A549 (cell line): Measurements from ENCODE around the gene ZNF680. TPM values are rescaled to one million over a fixed set of nuclear protein-coding genes. Genes with fewer than 3 reads are reported as not detected.
"Not testable (repeated sequence)": the region's sequence is repeated elsewhere in the genome, so short reads cannot be mapped to it uniquely, and the experiment has no call there.

Source experiments
- ATAC-seq, 2 experiments: fragments of 200-7000 bp in 1 of 2; fragments of >200 bp in 1 of 2; cut with Nextera tagmentation in 1 of 2; cut with Tn5 transposase in 1 of 2; 3 replicates each; pipeline versions ENCODE4 v1.8.0 to v1.9.1; 2018 to 2020; ENCODE audit warnings: mild to moderate bottlenecking in 1 of 2, moderate library complexity in 1 of 2
- CTCF ChIA-PET: fragments of 300-600 bp; sonication (Branson Sonifier 250); formaldehyde crosslinking; extraction: SDS; loops from one replicate; lab custom pipeline; 2021; ENCODE audit warnings: antibody characterized with exemption, inconsistent platforms; lab: Yijun Ruan, JAX
- POLR2A ChIA-PET: fragments of 350-600 bp; formaldehyde crosslinking; extraction: SDS; loops from one replicate; lab custom pipeline; 2021; ENCODE audit warnings: antibody characterized with exemption, inconsistent platforms; lab: Yijun Ruan, JAX
- DNase-seq, 2 experiments: peaks; one replicate each; pipeline versions ENCODE4 v3.0.0 to v3.0.0-alpha.2; 2011 to 2016; ENCODE audit warnings: low read depth in 1 of 2, low spot score in 1 of 2
- FAIRE-seq: peaks from 2 replicates; lab custom pipeline; 2011; peaks lifted over from hg19 to GRCh38; lab: Jason Lieb, UNC
- H3K27ac ChIP-seq, 2 experiments: fragments of >200 bp; sonication (Bioruptor Twin); formaldehyde crosslinking; 3 replicates each; pipeline ENCODE4 v1.5.1; 2016 to 2017
- H3K4me1 ChIP-seq: fragments of >200 bp; sonication (Bioruptor Twin); formaldehyde crosslinking; 3 replicates; pipeline ENCODE4 v1.6.1; 2016
- H3K4me2 ChIP-seq: fragments of >200 bp; sonication (Bioruptor Twin); formaldehyde crosslinking; 3 replicates; pipeline ENCODE4 v1.6.1; 2016
- H3K4me3 ChIP-seq: fragments of >200 bp; sonication (Bioruptor Twin); formaldehyde crosslinking; 3 replicates; pipeline ENCODE4 v1.5.1; 2016
- H3K9me3 ChIP-seq: fragments of >200 bp; sonication (Bioruptor Twin); formaldehyde crosslinking; 3 replicates; pipeline ENCODE4 v1.6.1; 2016
- ATOH8 ChIP-seq: fragments of 250-450 bp; sonication (Bioruptor Pico); IDR thresholded peaks from 2 replicates; pipeline ENCODE4 v1.5.0; 2020; ENCODE audit warnings: low read depth, mild to moderate bottlenecking, moderate library complexity
- BCL3 ChIP-seq: fragments of >200 bp; sonication (Bioruptor Twin); formaldehyde crosslinking; IDR thresholded peaks from 3 replicates; pipeline ENCODE4 v1.6.1; 2016
- CBX2 ChIP-seq: fragments of 200-600 bp; sonication (generic); IDR thresholded peaks from 2 replicates; pipeline ENCODE4 v1.6.1; 2016; ENCODE audit warnings: low read depth, mild to moderate bottlenecking, borderline replicate concordance
- CBX8 ChIP-seq: fragments of 200-600 bp; sonication (generic); IDR thresholded peaks from 2 replicates; pipeline ENCODE4 v1.6.1; 2016
- CEBPB ChIP-seq, 2 experiments: fragments of >200 bp in 1 of 2; sonication (Bioruptor Twin) in 1 of 2; formaldehyde crosslinking in 1 of 2; IDR thresholded peaks; 2 replicates each; pipeline ENCODE4 v1.6.1; 2012 to 2016
- CTCF ChIP-seq: fragments of >200 bp; sonication (Bioruptor Twin); formaldehyde crosslinking; IDR thresholded peaks from 3 replicates; pipeline ENCODE4 v1.5.1; 2016
- EHMT2 ChIP-seq: fragments of 200-600 bp; sonication (generic); IDR thresholded peaks from 2 replicates; pipeline ENCODE4 v1.6.1; 2016; ENCODE audit warnings: antibody characterized with exemption, low read depth, mild to moderate bottlenecking, moderate library complexity
- EP300 ChIP-seq, 2 experiments: fragments of >200 bp; sonication (Bioruptor Twin); formaldehyde crosslinking; IDR thresholded peaks; 2 replicates in 1 of 2; 3 replicates in 1 of 2; pipeline ENCODE4 v1.6.1; 2016 to 2017
- FOXS1 ChIP-seq: fragments of 250-450 bp; sonication (Bioruptor Pico); IDR thresholded peaks from 2 replicates; pipeline ENCODE4 v1.5.0; 2020; ENCODE audit warnings: mild to moderate bottlenecking, moderate library complexity
- GATA3 ChIP-seq: IDR thresholded peaks from 2 replicates; pipeline ENCODE4 v1.6.1; 2012; ENCODE audit warnings: borderline replicate concordance
- HDAC2 ChIP-seq: fragments of 200-600 bp; sonication (generic); IDR thresholded peaks from 2 replicates; pipeline ENCODE4 v1.6.1; 2016
- HES2 ChIP-seq: fragments of >200 bp; sonication (Bioruptor Twin); formaldehyde crosslinking; IDR thresholded peaks from 2 replicates; pipeline ENCODE4 v1.6.1; 2016
- HMGXB4 ChIP-seq: fragments of 250-450 bp; sonication (Bioruptor Pico); IDR thresholded peaks from 2 replicates; pipeline ENCODE4 v1.5.0; 2021; ENCODE audit warnings: mild to moderate bottlenecking, moderate library complexity, borderline replicate concordance
- HOXA7 ChIP-seq: fragments of 250-450 bp; sonication (Bioruptor Pico); IDR thresholded peaks from 2 replicates; pipeline ENCODE4 v1.5.0; 2020; ENCODE audit warnings: mild to moderate bottlenecking, moderate library complexity
- HOXB5 ChIP-seq: fragments of 250-450 bp; sonication (Bioruptor Pico); IDR thresholded peaks from 2 replicates; pipeline ENCODE4 v1.5.0; 2020; ENCODE audit warnings: mild to moderate bottlenecking, moderate library complexity
- JUN ChIP-seq, 2 experiments: fragments of >200 bp; sonication (Bioruptor Twin); formaldehyde crosslinking; IDR thresholded peaks; 2 replicates in 1 of 2; 3 replicates in 1 of 2; pipeline ENCODE4 v1.6.1; 2016 to 2017
- KDM5A ChIP-seq: fragments of 200-600 bp; sonication (generic); IDR thresholded peaks from 2 replicates; pipeline ENCODE4 v1.6.1; 2016; ENCODE audit warnings: antibody characterized with exemption, mild to moderate bottlenecking
- MYC ChIP-seq: IDR thresholded peaks from 2 replicates; pipeline ENCODE4 v1.6.1; 2012; ENCODE audit warnings: mild to moderate bottlenecking, inconsistent platforms, low read length, improper control_type of control experiment, borderline replicate concordance
- RFX5 ChIP-seq: fragments of 450-650 bp; IDR thresholded peaks from 2 replicates; pipeline ENCODE4 v1.7.1; 2014; ENCODE audit warnings: antibody characterized with exemption, mild to moderate bottlenecking, moderate library complexity
- SREBF2 ChIP-seq: fragments of 450-650 bp; IDR thresholded peaks from 2 replicates; pipeline ENCODE4 v1.6.1; 2014; ENCODE audit warnings: mild to moderate bottlenecking, moderate library complexity
- USF2 ChIP-seq: fragments of 450-650 bp; IDR thresholded peaks from 2 replicates; pipeline ENCODE4 v1.6.1; 2014; ENCODE audit warnings: antibody characterized with exemption
- ZSCAN20 ChIP-seq: fragments of 250-450 bp; sonication (Bioruptor Pico); IDR thresholded peaks from 2 replicates; pipeline ENCODE4 v1.8.0; 2022; ENCODE audit warnings: mild to moderate bottlenecking, moderate library complexity
- WGBS: methylation state at CpG from one replicate; pipeline ENCODE4 v1.1.6; 2017; ENCODE audit errors: missing lambda C conversion rate; 5-methylcytosine and 5-hydroxymethylcytosine counted together
- polyA plus RNA-seq, 4 experiments: library from polyadenylated mRNA; depleted of rRNA in 3 of 4; stranded (reverse); fragments of >200 nt; fragmentation: RNase III in 1 of 4; extraction: RNeasy Plus Mini Kit Qiagen cat#74134 plus additional on column Dnase treatment in 1 of 4; gene quantifications; 2 replicates in 3 of 4; 3 replicates in 1 of 4; pipeline ENCODE4 v1.2.3, GENCODE V29; 2011 to 2017

ZNF680 gene
- polyA plus RNA-seq, 2 of the 4 experiments (the other 2 are of a cell fraction): 4.6 to 6.6 TPM

GRCh38 chr7:64581926-64582894, 19.3 kb upstream of the ZNF680 start (continued):
- no peak for TF ChIP-seq ZSCAN20 (CRISPR knock-in tag)
- TF ChIP-seq RFX5: no peak

- no peak for ATAC-seq
- H3K4me1 ChIP-seq: no peaks in the 10 kb centered on the region
- ChIA-PET POLR2A (no interaction called here), CTCF (no interaction called here)
- H3K27ac ChIP-seq: no peak overlapping the region
- H3K4me2 ChIP-seq: no peak overlapping the region
- TF ChIP-seq HDAC2 (no peak), HMGXB4 (CRISPR knock-in tag) (no peak), SREBF2 (no peak), HOXA7 (CRISPR knock-in tag) (no peak), CTCF (no peak), HOXB5 (CRISPR knock-in tag) (no peak), JUN (IDR thresholded peaks at IDR 0.05) (no peak), CBX8 (no peak), KDM5A (no peak), ATOH8 (CRISPR knock-in tag) (no peak), RFX5 (no peak), MYC (no peak), EHMT2 (no peak)
- no peak overlapping the region for H3K4me3 ChIP-seq
- H3K9me3 ChIP-seq: peaks cover 4% of the 10 kb centered on the region; the same call in 2 of the 3 replicates
- DNase-seq: no peak
- WGBS: 8% methylated on average over 2 of the region's 2 CpGs
- no peak for FAIRE-seq
Observed at GRCh38 chr7:64581391-64581790, 18.5 kb upstream of the ZNF680 start.

- TF ChIP-seq RFX5 (no peak), GATA3 (no peak), USF2 (no peak), BCL3 (no peak), HDAC2 (no peak), CBX2 (no peak), EP300 (IDR thresholded peaks at IDR 0.05) (no peak), CEBPB (IDR thresholded peaks at IDR 0.05) (no peak), HES2 (no peak), FOXS1 (CRISPR knock-in tag) (no peak), JUN (IDR thresholded peaks at IDR 0.05) (no peak)
- Histone ChIP-seq H3K4me3 (no peak overlapping the region), H3K4me2 (no peak overlapping the region), H3K27ac (no peak overlapping the region), H3K4me1 (no peaks in the 10 kb centered on the region), H3K9me3 (peaks cover 4% of the 10 kb centered on the region; the same call in 2 of the 3 replicates)
- 55% methylated on average over 20 of the region's 20 CpGs for WGBS
- ATAC-seq: no peak
- FAIRE-seq: no peak
- ChIA-PET POLR2A (no interaction called here), CTCF (no interaction called here)
- DNase-seq: no peak
Observed at GRCh38 chr7:64574540-64575099, 11.7 kb upstream of the ZNF680 start.

- FAIRE-seq, H3K27ac ChIP-seq, ATAC-seq, DNase-seq, H3K9me3 ChIP-seq, POLR2A ChIA-PET, H3K4me3 ChIP-seq, CTCF ChIA-PET, H3K4me1 ChIP-seq: not testable (repeated sequence)
- 29% methylated on average over 5 of the region's 30 CpGs for WGBS
- H3K4me2 ChIP-seq: peak overlapping the region; percentile 28; the same call in 2 of the 3 replicates
Observed at GRCh38 chr7:64570284-64570605, 7.4 kb upstream of the ZNF680 start.
